Retinal pigment epithelial cell (primary cell): ENCODE measurements around the gene CAPN7.
"Not testable (repeated sequence)": the region's sequence is repeated elsewhere in the genome, so short reads cannot be mapped to it uniquely, and the experiment has no call there.

Experiments used
- DNase-seq: peaks from one replicate; pipeline ENCODE4 v3.0.0-alpha.2; 2010; ENCODE audit warnings: low read depth
- H3K4me3 ChIP-seq: 2 replicates; pipeline ENCODE4 v1.5.1; 2011; ENCODE audit warnings: mild to moderate bottlenecking, low read length, control low read depth, moderate library complexity
- CTCF ChIP-seq: conservative IDR thresholded peaks from 2 replicates; pipeline ENCODE4 v1.5.1; 2011; ENCODE audit warnings: low read depth, low read length, control low read depth, inconsistent platforms

Gene CAPN7

GRCh38 chr3:15205934-15206661, at the start of gene CAPN7:
Gene CAPN7, plus strand, starts transcription at chr3:15206246. Its CDS starts 250 bp downstream, at chr3:15206496.
- TF ChIP-seq CTCF: peak; percentile 56
- peak within 1 kb of the TSS; percentile 77 for H3K4me3 ChIP-seq
- DNase-seq: peak; percentile 60

- TF ChIP-seq CTCF: no peak
- DNase-seq: no peak
- no peak overlapping the region for H3K4me3 ChIP-seq
Measured at GRCh38 chr3:15157441-15157840, 48.6 kb upstream of the CAPN7 start.

GRCh38 chr3:15159501-15160136, 46.4 kb upstream of the CAPN7 start:
- no peak overlapping the region for H3K4me3 ChIP-seq
- no peak for TF ChIP-seq CTCF
- no peak for DNase-seq

GRCh38 chr3:15160662-15161061, 45.4 kb upstream of the CAPN7 start:
- no peak for TF ChIP-seq CTCF
- H3K4me3 ChIP-seq: no peak overlapping the region
- no peak for DNase-seq

- DNase-seq: no peak
- no peak overlapping the region for H3K4me3 ChIP-seq
- no peak for TF ChIP-seq CTCF
Measured at GRCh38 chr3:15161133-15161532, 44.9 kb upstream of the CAPN7 start.

- not testable (repeated sequence) for DNase-seq, H3K4me3 ChIP-seq
Measured at GRCh38 chr3:15163656-15164055, 42.4 kb upstream of the CAPN7 start.

- no peak for DNase-seq
- H3K4me3 ChIP-seq: no peak overlapping the region
- TF ChIP-seq CTCF: no peak
Measured at GRCh38 chr3:15164340-15164739, 41.7 kb upstream of the CAPN7 start.
